H1 (cell line): Measurements from ENCODE around the gene SBF1. TPM values are rescaled to one million over a fixed set of nuclear protein-coding genes. Genes with fewer than 3 reads are reported as not detected.

Experiments used
- BACH1 ChIP-seq: IDR thresholded peaks from 2 replicates; pipeline ENCODE4 v1.6.1; 2012; ENCODE audit warnings: low read length, improper control_type of control experiment
- GTF2F1 ChIP-seq: IDR thresholded peaks from 2 replicates; pipeline ENCODE4 v1.6.1; 2012; ENCODE audit warnings: low read depth, low read length, improper control_type of control experiment, borderline replicate concordance
- KDM4A ChIP-seq: IDR thresholded peaks from one replicate; pipeline ENCODE4 v1.7.1; 2012; ENCODE audit warnings: low read depth, mild to moderate bottlenecking, moderate library complexity, low read length, inconsistent platforms; ENCODE audit not compliant: severe bottlenecking
- KDM5A ChIP-seq: fragments of 200-600 bp; IDR thresholded peaks from 2 replicates; pipeline ENCODE4 v1.7.1; 2012; ENCODE audit warnings: mild to moderate bottlenecking, low read length, inconsistent platforms, mixed read lengths
- SIN3A ChIP-seq, 2 experiments: IDR thresholded peaks in 1 of 2; conservative IDR thresholded peaks in 1 of 2; 2 replicates each; pipeline ENCODE4 v1.6.1; 2011 to 2012; ENCODE audit warnings: low read length in 2 of 2, improper control_type of control experiment in 1 of 2, low read depth in 1 of 2, mild to moderate bottlenecking in 1 of 2
- SUZ12 ChIP-seq: fragments of 200-600 bp; sonication (generic); IDR thresholded peaks from 2 replicates; pipeline ENCODE4 v1.6.1; 2012; ENCODE audit warnings: mild to moderate bottlenecking, inconsistent platforms, low read length, moderate library complexity, mixed read lengths
- polyA plus RNA-seq, 7 experiments: library from polyadenylated mRNA; depleted of rRNA in 3 of 7; stranded (reverse) in 5 of 7; unstranded in 2 of 7; fragments of >200 nt in 5 of 7; fragments of 200-250 nt in 2 of 7; gene quantifications; 1 replicate in 5 of 7; 2 replicates in 1 of 7; 4 replicates in 1 of 7; pipeline versions ENCODE4 v1.2.1 to v1.2.3, GENCODE V29; 2011 to 2013; ENCODE audit warnings: missing spikeins in 2 of 7, mixed read lengths in 2 of 7
- total RNA-seq: library from RNA; stranded (reverse); fragmentation: NEBNext Ultra II Directional; extraction: Animal tissue kit (Norgen Biotek cat#: 25700); gene quantifications from 2 replicates; pipeline ENCODE4 v1.2.1, GENCODE V29; 2021

Gene SBF1
- total and polyA plus RNA-seq, 2 of the 8 experiments (the other 6 are each of a cell fraction or from before 2014, with no cell fraction given): 29.1 to 71.5 TPM

DNA sequence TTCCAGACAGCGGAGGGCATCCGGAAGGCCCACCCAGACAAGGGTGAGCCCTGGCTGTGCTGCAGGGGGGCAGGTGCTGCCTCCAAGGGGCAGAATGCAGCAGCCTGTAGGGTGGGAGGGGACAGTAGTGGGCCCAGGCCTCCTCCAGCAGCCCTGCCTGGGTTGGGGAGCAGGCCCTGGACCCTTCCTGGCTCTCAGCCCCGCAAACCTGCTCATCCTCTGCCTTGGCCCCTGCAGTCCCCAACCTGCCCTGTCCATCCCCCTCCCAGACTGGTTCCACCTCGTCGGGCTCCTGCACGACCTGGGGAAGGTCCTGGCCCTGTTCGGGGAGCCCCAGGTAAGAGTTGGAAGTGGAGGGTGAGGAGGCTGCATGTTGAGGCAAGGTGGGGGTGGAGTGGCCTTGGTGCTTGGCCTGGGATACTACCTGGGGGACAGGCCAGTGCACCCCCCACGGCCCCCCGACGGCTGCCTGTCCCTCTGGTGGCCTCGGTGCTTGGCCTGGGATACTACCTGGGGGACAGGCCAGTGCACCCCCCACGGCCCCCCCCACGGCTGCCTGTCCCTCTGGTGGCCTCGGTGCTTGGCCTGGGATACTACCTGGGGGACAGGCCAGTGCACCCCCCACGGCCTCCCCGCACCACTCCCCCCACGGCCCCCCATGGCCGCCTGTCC, 13.3 kb upstream of the SBF1 start (continued):
- TF ChIP-seq KDM5A (no peak), BACH1 (no peak), SIN3A (conservative IDR thresholded peaks at IDR 0.05 in 1 of 2, IDR thresholded peaks at IDR 0.05 in 1 of 2; ENCODE audit: low read depth in 1 of 2, low read length in 2 of 2) (no peak), KDM4A (no peak), GTF2F1 (no peak), SUZ12 (no peak)
- TF ChIP-seq, all 59 proteins: peak for 0
